ENCODE measurements around the gene HIGD1C.

DNA sequence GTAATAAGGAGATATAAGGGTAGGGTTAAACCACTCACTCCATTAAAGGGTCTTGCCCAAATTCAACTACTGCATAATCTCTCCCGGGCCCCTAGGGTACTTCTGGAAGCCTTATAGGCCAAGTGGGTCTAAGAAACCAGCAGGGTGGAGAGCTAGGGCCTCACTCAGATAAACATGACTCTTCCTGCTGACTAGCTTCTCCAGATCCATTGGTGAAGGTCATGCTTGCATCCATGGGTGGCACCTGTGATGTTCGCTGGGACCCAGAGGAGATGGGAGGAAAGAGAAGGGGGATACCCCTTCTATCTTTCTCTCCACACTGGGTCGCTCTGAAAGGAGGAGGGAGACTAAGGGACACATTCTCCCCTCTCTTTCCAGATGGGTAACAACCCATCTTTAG lies 36.1 kb upstream of the HIGD1C start:
- TF ChIP-seq, protein P1, sequence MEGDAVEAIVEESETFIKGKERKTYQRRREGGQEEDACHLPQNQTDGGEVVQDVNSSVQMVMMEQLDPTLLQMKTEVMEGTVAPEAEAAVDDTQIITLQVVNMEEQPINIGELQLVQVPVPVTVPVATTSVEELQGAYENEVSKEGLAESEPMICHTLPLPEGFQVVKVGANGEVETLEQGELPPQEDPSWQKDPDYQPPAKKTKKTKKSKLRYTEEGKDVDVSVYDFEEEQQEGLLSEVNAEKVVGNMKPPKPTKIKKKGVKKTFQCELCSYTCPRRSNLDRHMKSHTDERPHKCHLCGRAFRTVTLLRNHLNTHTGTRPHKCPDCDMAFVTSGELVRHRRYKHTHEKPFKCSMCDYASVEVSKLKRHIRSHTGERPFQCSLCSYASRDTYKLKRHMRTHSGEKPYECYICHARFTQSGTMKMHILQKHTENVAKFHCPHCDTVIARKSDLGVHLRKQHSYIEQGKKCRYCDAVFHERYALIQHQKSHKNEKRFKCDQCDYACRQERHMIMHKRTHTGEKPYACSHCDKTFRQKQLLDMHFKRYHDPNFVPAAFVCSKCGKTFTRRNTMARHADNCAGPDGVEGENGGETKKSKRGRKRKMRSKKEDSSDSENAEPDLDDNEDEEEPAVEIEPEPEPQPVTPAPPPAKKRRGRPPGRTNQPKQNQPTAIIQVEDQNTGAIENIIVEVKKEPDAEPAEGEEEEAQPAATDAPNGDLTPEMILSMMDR (IDR thresholded peaks at IDR 0.05 in 8 of 11, conservative IDR thresholded peaks at IDR 0.05 in 3 of 11): no peak
- no peak for TF ChIP-seq POLR2A (IDR thresholded peaks at IDR 0.05)
